Measurements from ENCODE around the gene USP7. TPM values are rescaled to one million over a fixed set of nuclear protein-coding genes. Genes with fewer than 3 reads are reported as not detected.

USP7 gene
- polyA plus RNA-seq, 3 donors, result 2.4 to 31.7 (median 4.1) TPM

DNA sequence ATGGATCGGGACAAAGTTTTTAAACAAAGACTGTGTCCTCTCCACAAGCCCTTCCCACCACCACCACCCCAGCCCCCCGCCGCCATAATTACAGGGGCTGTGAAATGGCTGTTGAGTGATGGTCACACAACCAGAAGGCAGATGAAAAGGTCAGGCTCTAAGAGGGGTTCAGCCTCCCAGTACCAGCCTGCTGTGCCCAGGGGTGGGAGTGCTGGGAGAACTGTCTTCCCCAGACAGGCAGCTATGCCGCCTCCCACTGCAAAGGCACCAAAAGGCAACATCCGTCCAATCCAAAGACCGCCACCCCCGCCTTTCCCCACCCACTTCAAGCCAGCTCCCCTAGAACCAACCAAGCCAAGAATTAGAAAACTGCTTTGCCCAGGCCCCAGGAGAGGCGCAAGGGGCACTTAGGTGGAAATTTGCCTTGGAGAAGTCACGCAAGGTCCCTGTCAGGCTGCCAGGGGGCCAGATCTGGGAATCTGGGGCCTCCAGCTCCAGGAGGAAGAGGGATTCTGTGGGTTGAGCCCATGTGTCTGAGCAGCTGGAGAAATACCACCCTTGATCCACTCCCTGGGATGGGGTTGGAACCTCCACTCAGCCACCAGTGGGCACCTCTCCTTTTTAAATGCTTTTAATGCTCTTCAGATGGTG is 109.3 kb downstream of the USP7 start:
- no peak overlapping the region for H3K4me3 Mint-ChIP-seq
- peaks cover 48 to 79% of the 10 kb centered on the region in 2 donors for H3K36me3 ChIP-seq (replicated peaks in 1 of 2; ENCODE audit: control insufficient read depth in 1 of 2, insufficient read depth in 2 of 2, low read length in 2 of 2)
- no peak overlapping the region for H3K27ac Mint-ChIP-seq
- no peak overlapping the region for H3K4me2 ChIP-seq (replicated peaks; ENCODE audit: extremely low read depth, low read length, poor library complexity, severe bottlenecking)
- H3K9me3 ChIP-seq (replicated peaks in 1 of 2; ENCODE audit: control insufficient read depth in 1 of 2, insufficient read depth in 1 of 2, low read length in 2 of 2), result no peaks in the 10 kb centered on the region
- DNase-seq, result no peak
- H3K27me3 ChIP-seq (ENCODE audit: control insufficient read depth in 2 of 2, insufficient read depth in 2 of 2, low read length in 2 of 2), result no peaks in the 10 kb centered on the region
- TF ChIP-seq, protein P1, sequence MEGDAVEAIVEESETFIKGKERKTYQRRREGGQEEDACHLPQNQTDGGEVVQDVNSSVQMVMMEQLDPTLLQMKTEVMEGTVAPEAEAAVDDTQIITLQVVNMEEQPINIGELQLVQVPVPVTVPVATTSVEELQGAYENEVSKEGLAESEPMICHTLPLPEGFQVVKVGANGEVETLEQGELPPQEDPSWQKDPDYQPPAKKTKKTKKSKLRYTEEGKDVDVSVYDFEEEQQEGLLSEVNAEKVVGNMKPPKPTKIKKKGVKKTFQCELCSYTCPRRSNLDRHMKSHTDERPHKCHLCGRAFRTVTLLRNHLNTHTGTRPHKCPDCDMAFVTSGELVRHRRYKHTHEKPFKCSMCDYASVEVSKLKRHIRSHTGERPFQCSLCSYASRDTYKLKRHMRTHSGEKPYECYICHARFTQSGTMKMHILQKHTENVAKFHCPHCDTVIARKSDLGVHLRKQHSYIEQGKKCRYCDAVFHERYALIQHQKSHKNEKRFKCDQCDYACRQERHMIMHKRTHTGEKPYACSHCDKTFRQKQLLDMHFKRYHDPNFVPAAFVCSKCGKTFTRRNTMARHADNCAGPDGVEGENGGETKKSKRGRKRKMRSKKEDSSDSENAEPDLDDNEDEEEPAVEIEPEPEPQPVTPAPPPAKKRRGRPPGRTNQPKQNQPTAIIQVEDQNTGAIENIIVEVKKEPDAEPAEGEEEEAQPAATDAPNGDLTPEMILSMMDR (IDR thresholded peaks at IDR 0.05), result no peak
- peaks cover 11% of the 10 kb centered on the region for H3K79me2 ChIP-seq (ENCODE audit: insufficient read depth, low read length)
- no peak overlapping the region for H3K27ac ChIP-seq (ENCODE audit: low read depth in 1 of 2, low read length in 2 of 2)
- H3K9me3 Mint-ChIP-seq, result peaks cover 0 to 4% (median 0%) of the 10 kb centered on the region in 7 donors
- H3K4me1 Mint-ChIP-seq, result peaks cover 24% of the 10 kb centered on the region
- peaks cover 75 to 96% of the 10 kb centered on the region in 2 donors for H3K36me3 Mint-ChIP-seq
- intact Hi-C loops (cut with micrococcal nuclease), result no loop called here
- no peak overlapping the region for H3K9ac ChIP-seq (ENCODE audit: insufficient read depth, low read length, poor library complexity, severe bottlenecking)
- no peak overlapping the region for H3K4me3 ChIP-seq (replicated peaks in 1 of 3; ENCODE audit: low read depth in 2 of 3, low read length in 3 of 3)
- H2AFZ ChIP-seq (ENCODE audit: insufficient read depth, low read depth, low read length, poor library complexity, severe bottlenecking), result no peak overlapping the region
- WGBS (ENCODE audit: insufficient coverage), result no CpG with 5 or more reads among the region's 9 CpGs
- H3K4me1 ChIP-seq (ENCODE audit: control insufficient read depth in 1 of 2, insufficient read depth in 2 of 2, low read length in 2 of 2), result peaks cover 15 to 18% of the 10 kb centered on the region in 2 donors
- H3K27me3 Mint-ChIP-seq (ENCODE audit: low read depth in 3 of 3), result peaks cover 0 to 6% (median 3%) of the 10 kb centered on the region in 3 donors
- H4K20me1 ChIP-seq (ENCODE audit: insufficient read depth, low read length), result peaks cover 44% of the 10 kb centered on the region

DNA sequence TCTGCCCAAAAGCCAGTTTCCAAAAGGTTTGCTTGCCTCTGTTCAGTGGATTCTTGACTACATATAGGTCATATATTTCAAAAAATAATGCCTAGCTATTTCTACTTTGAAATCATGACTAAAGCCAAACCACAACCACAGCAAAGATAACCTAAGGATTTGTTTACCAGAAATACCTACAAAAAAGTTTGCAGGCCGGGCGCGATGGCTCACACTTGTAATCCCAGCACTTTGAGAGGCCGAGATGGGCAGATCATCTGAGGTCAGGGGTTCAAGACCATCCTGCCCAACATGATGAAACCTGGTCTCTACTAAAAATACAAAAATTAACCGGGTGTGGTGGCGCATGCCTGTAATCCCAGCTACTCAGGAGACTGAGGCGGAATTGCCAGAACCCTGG is 110.1 kb downstream of the USP7 start:
- H3K9ac ChIP-seq (ENCODE audit: insufficient read depth, low read length, poor library complexity, severe bottlenecking), result no peak overlapping the region
- Mint-ChIP-seq H3K36me3 (peaks cover 78 to 96% of the 10 kb centered on the region in 2 donors), H3K4me1 (peaks cover 32% of the 10 kb centered on the region), H3K27me3 (ENCODE audit: low read depth in 3 of 3) (peaks cover 2 to 6% (median 3%) of the 10 kb centered on the region in 3 donors), H3K9me3 (peaks cover 0 to 4% (median 0%) of the 10 kb centered on the region in 7 donors), H3K4me3 (no peak overlapping the region), H3K27ac (no peak overlapping the region)
- H3K4me1 ChIP-seq (ENCODE audit: control insufficient read depth in 1 of 2, insufficient read depth in 2 of 2, low read length in 2 of 2), result peaks cover 21 to 27% of the 10 kb centered on the region in 2 donors
- H3K36me3 ChIP-seq (replicated peaks in 1 of 2; ENCODE audit: control insufficient read depth in 1 of 2, insufficient read depth in 2 of 2, low read length in 2 of 2), result peaks cover 43 to 79% of the 10 kb centered on the region in 2 donors
- H3K4me2 ChIP-seq (replicated peaks; ENCODE audit: extremely low read depth, low read length, poor library complexity, severe bottlenecking), result no peak overlapping the region
- no peaks in the 10 kb centered on the region for H3K9me3 ChIP-seq (replicated peaks in 1 of 2; ENCODE audit: control insufficient read depth in 1 of 2, insufficient read depth in 1 of 2, low read length in 2 of 2)
- intact Hi-C loops (cut with micrococcal nuclease), result no loop called here
- DNase-seq, result no peak
- TF ChIP-seq, protein P1 (IDR thresholded peaks at IDR 0.05), result no peak
- no peak overlapping the region for H2AFZ ChIP-seq (ENCODE audit: insufficient read depth, low read depth, low read length, poor library complexity, severe bottlenecking)
- H3K79me2 ChIP-seq (ENCODE audit: insufficient read depth, low read length), result peaks cover 3% of the 10 kb centered on the region
- H3K27ac ChIP-seq (ENCODE audit: low read depth in 1 of 2, low read length in 2 of 2), result no peak overlapping the region
- H3K27me3 ChIP-seq (ENCODE audit: control insufficient read depth in 2 of 2, insufficient read depth in 2 of 2, low read length in 2 of 2), result no peaks in the 10 kb centered on the region
- H4K20me1 ChIP-seq (ENCODE audit: insufficient read depth, low read length), result peaks cover 44% of the 10 kb centered on the region
- 96% methylated on average over 4 of the region's 7 CpGs for WGBS (ENCODE audit: insufficient coverage)
- no peak overlapping the region for H3K4me3 ChIP-seq (replicated peaks in 1 of 3; ENCODE audit: low read depth in 2 of 3, low read length in 3 of 3)
